PC-3 (cell line): ENCODE results near the gene BLMH. TPM values are rescaled to one million over a fixed set of nuclear protein-coding genes. Genes with fewer than 3 reads are reported as not detected.

ENCODE experiments used
- ATAC-seq: fragments of 200-7000 bp; cut with Tn5 transposase; 2 replicates; pipeline ENCODE4 v1.9.1; 2020; ENCODE audit warnings: mild to moderate bottlenecking, moderate library complexity
- BruUV-seq: library from RNA; stranded (reverse); fragments of 400-500 nt; replicated peaks from 2 replicates; lab custom pipeline; 2021; lab: Mats Ljungman, UMichigan
- CTCF ChIA-PET: fragments of 300-600 bp; sonication (Branson Sonifier 250); formaldehyde crosslinking; loops from one replicate; lab custom pipeline; 2022; ENCODE audit warnings: antibody characterized with exemption; lab: Charles Lee
- POLR2A ChIA-PET: fragments of 300-600 bp; sonication (Branson Sonifier 250); formaldehyde crosslinking; loops from one replicate; lab custom pipeline; 2022; ENCODE audit warnings: antibody characterized with exemption; ENCODE audit not compliant: unreplicated experiment; lab: Charles Lee
- DNase-seq: peaks from one replicate; pipeline ENCODE4 v3.0.0-alpha.2; 2015
- H2AFZ ChIP-seq: fragments of 300-600 bp; sonication (generic); 2 replicates; pipeline ENCODE4 v1.6.0; 2016; ENCODE audit warnings: antibody characterized with exemption, low read length
- H3F3A ChIP-seq: fragments of 300-600 bp; sonication (generic); one replicate; pipeline ENCODE4 v1.6.0; 2017; ENCODE audit warnings: antibody characterized with exemption, low read length, control low read depth, mild to moderate bottlenecking; ENCODE audit not compliant: unreplicated experiment
- H3K27ac ChIP-seq: fragments of 300-600 bp; sonication (generic); 2 replicates; pipeline ENCODE4 v1.5.1; 2016; ENCODE audit warnings: mild to moderate bottlenecking, low read length
- H3K27me3 ChIP-seq: fragments of 300-600 bp; sonication (generic); 2 replicates; pipeline ENCODE4 v1.6.1; 2016; ENCODE audit warnings: low read length, mixed read lengths
- H3K36me3 ChIP-seq: fragments of 300-600 bp; sonication (generic); 2 replicates; pipeline ENCODE4 v1.6.1; 2016; ENCODE audit warnings: low read depth, mixed run types, low read length, mixed read lengths
- H3K4me1 ChIP-seq: fragments of 300-600 bp; sonication (generic); 2 replicates; pipeline ENCODE4 v1.5.1; 2016; ENCODE audit warnings: low read length; ENCODE audit not compliant: insufficient read depth
- H3K4me2 ChIP-seq: fragments of 300-600 bp; sonication (generic); 2 replicates; pipeline ENCODE4 v1.6.0; 2016; ENCODE audit warnings: low read length
- H3K4me3 ChIP-seq: fragments of 300-600 bp; sonication (generic); 2 replicates; pipeline ENCODE4 v1.5.1; 2016; ENCODE audit warnings: mild to moderate bottlenecking, low read length, mixed read lengths
- H3K79me2 ChIP-seq: fragments of 300-600 bp; sonication (generic); 2 replicates; pipeline ENCODE4 v1.6.1; 2017; ENCODE audit warnings: low read length, mixed read lengths
- H3K9ac ChIP-seq: fragments of 300-600 bp; sonication (generic); 2 replicates; pipeline ENCODE4 v1.6.0; 2016; ENCODE audit warnings: mild to moderate bottlenecking, low read length
- H3K9me2 ChIP-seq: fragments of 300-600 bp; sonication (generic); replicated peaks from 2 replicates; pipeline ENCODE4 v1.6.1; 2016; ENCODE audit warnings: mixed run types, low read length, mixed read lengths
- H3K9me3 ChIP-seq: fragments of 300-600 bp; sonication (generic); 2 replicates; pipeline ENCODE4 v1.6.1; 2016; ENCODE audit warnings: low read length, mixed read lengths
- H4K20me1 ChIP-seq: fragments of 300-600 bp; sonication (generic); 2 replicates; pipeline ENCODE4 v1.6.1; 2016; ENCODE audit warnings: low read length, mixed read lengths
- EZH2 ChIP-seq: fragments of 300-600 bp; sonication (generic); IDR thresholded peaks from one replicate; pipeline ENCODE4 v1.6.1; 2017; ENCODE audit warnings: antibody characterized with exemption, mild to moderate bottlenecking, low read length; ENCODE audit not compliant: unreplicated experiment
- EZH2phosphoT487 ChIP-seq: fragments of 300-600 bp; sonication (generic); IDR thresholded peaks from 2 replicates; pipeline ENCODE4 v1.6.1; 2018; ENCODE audit warnings: mild to moderate bottlenecking, antibody characterized with exemption, low read length, borderline replicate concordance
- intact Hi-C: fragments of 100-400 bp; cut with micrococcal nuclease; formaldehyde crosslinking; loops from 2 replicates; pipeline ENCODE4 v1.9.0; 2023
- total RNA-seq: library from RNA; depleted of rRNA; stranded (reverse); fragments of >200 nt; gene quantifications from 2 replicates; pipeline ENCODE4 v1.2.3, GENCODE V29; 2014
- TF ChIP-seq, protein P1 (sequence below): fragments of 300-600 bp; sonication (generic); conservative IDR thresholded peaks from 2 replicates; pipeline ENCODE4 v1.5.1; 2017; ENCODE audit warnings: antibody characterized with exemption, low read depth, mild to moderate bottlenecking, low read length

The BLMH gene
- total RNA-seq, 1 experiment from 2014 or later, result 15.9 TPM

- BruUV-seq, result no TSS peak
- H3K4me2 ChIP-seq, result no peak overlapping the region
- no peaks in the 10 kb centered on the region for H3K79me2 ChIP-seq
- H4K20me1 ChIP-seq, result no peaks in the 10 kb centered on the region
- no peaks in the 10 kb centered on the region for H3K9me2 ChIP-seq
- H3F3A ChIP-seq, result no peaks in the 10 kb centered on the region
- H3K27ac ChIP-seq, result no peak overlapping the region
- no peak overlapping the region for H3K4me3 ChIP-seq
- H3K27me3 ChIP-seq, result no peaks in the 10 kb centered on the region
- intact Hi-C loops, result no loop called here
- H3K9me3 ChIP-seq, result no peaks in the 10 kb centered on the region
- H2AFZ ChIP-seq, result no peak overlapping the region
- no peaks in the 10 kb centered on the region for H3K36me3 ChIP-seq
- ChIA-PET POLR2A (no interaction called here), CTCF (no interaction called here)
- H3K4me1 ChIP-seq, result no peaks in the 10 kb centered on the region
- no peak for DNase-seq
- TF ChIP-seq EZH2 (no peak), EZH2phosphoT487 (no peak)
- TF ChIP-seq, protein P1, sequence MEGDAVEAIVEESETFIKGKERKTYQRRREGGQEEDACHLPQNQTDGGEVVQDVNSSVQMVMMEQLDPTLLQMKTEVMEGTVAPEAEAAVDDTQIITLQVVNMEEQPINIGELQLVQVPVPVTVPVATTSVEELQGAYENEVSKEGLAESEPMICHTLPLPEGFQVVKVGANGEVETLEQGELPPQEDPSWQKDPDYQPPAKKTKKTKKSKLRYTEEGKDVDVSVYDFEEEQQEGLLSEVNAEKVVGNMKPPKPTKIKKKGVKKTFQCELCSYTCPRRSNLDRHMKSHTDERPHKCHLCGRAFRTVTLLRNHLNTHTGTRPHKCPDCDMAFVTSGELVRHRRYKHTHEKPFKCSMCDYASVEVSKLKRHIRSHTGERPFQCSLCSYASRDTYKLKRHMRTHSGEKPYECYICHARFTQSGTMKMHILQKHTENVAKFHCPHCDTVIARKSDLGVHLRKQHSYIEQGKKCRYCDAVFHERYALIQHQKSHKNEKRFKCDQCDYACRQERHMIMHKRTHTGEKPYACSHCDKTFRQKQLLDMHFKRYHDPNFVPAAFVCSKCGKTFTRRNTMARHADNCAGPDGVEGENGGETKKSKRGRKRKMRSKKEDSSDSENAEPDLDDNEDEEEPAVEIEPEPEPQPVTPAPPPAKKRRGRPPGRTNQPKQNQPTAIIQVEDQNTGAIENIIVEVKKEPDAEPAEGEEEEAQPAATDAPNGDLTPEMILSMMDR, result no peak
- ATAC-seq, result no peak
- H3K9ac ChIP-seq, result no peak overlapping the region
Measured at GRCh38 chr17:30220414-30220813, 71.3 kb downstream of the BLMH start.

GRCh38 chr17:30219833-30220232 is 71.9 kb downstream of the BLMH start:
- Histone ChIP-seq H3K9me3 (no peaks in the 10 kb centered on the region), H3K4me3 (no peak overlapping the region), H3K9ac (no peak overlapping the region), H3K27ac (no peak overlapping the region), H3K4me1 (no peaks in the 10 kb centered on the region), H2AFZ (no peak overlapping the region), H3K27me3 (no peaks in the 10 kb centered on the region), H3F3A (no peaks in the 10 kb centered on the region), H3K4me2 (no peak overlapping the region), H3K36me3 (no peaks in the 10 kb centered on the region), H4K20me1 (no peaks in the 10 kb centered on the region), H3K79me2 (no peaks in the 10 kb centered on the region), H3K9me2 (no peaks in the 10 kb centered on the region)
- BruUV-seq, result no TSS peak
- TF ChIP-seq EZH2phosphoT487 (no peak), EZH2 (no peak)
- TF ChIP-seq, protein P1, result no peak
- no peak for ATAC-seq
- CTCF ChIA-PET, result no interaction called here
- intact Hi-C loops, result no loop called here
- DNase-seq, result no peak
- POLR2A ChIA-PET, result no interaction called here

GRCh38 chr17:30219315-30219714 is 72.4 kb downstream of the BLMH start:
- Histone ChIP-seq H3K9ac (no peak overlapping the region), H3K9me2 (no peaks in the 10 kb centered on the region), H3K9me3 (no peaks in the 10 kb centered on the region), H3K27me3 (no peaks in the 10 kb centered on the region), H3K4me3 (no peak overlapping the region), H3K4me1 (no peaks in the 10 kb centered on the region), H2AFZ (no peak overlapping the region), H3F3A (no peaks in the 10 kb centered on the region), H3K79me2 (no peaks in the 10 kb centered on the region), H4K20me1 (no peaks in the 10 kb centered on the region), H3K4me2 (no peak overlapping the region), H3K36me3 (no peaks in the 10 kb centered on the region), H3K27ac (no peak overlapping the region)
- DNase-seq, result no peak
- no TSS peak for BruUV-seq
- POLR2A ChIA-PET, result no interaction called here
- no peak for ATAC-seq
- no peak for TF ChIP-seq EZH2
- TF ChIP-seq, protein P1, result no peak
- no peak for TF ChIP-seq EZH2phosphoT487
- CTCF ChIA-PET, result no interaction called here
- intact Hi-C loops, result no loop called here
